HG02943 (cell line): ENCODE data around the gene PDE4DIP.
A peak's percentile ranks its signal among the peaks of the same experiment; 100 is the strongest.
"Not testable (repeated sequence)": the region's sequence is repeated elsewhere in the genome, so short reads cannot be mapped to it uniquely, and the experiment has no call there.

Source experiments
- ATAC-seq: cut with Tn5 transposase; IDR thresholded peaks from one replicate; pipeline ENCODE4 v1.9.1; 2021; ENCODE audit warnings: mild to moderate bottlenecking, low read depth, moderate library complexity; ENCODE audit not compliant: unreplicated experiment

Gene PDE4DIP

DNA sequence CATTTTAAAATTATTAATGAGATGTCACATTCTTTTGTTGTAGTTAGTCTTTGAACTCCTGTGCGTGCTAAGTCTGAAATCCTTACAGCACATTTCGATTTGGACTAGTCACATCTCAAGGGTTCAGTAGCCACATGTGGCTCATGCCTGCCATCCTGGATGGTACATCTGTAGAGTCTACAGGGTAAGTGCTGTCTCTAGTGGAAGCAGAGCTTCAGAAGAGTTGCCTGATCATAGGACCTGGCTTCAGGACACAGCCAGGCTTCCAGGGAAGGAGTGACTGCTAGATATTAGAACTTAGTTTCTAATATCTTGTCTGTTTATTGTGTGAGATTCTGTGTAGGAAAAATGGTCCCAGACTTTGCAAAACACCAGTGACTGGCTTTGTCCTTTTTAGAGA, 72.0 kb downstream of the PDE4DIP start:
- ATAC-seq: not testable (repeated sequence)

- ATAC-seq: not testable (repeated sequence)
Measured at GRCh38 chr1:148916695-148917348, 72.6 kb downstream of the PDE4DIP start.

DNA sequence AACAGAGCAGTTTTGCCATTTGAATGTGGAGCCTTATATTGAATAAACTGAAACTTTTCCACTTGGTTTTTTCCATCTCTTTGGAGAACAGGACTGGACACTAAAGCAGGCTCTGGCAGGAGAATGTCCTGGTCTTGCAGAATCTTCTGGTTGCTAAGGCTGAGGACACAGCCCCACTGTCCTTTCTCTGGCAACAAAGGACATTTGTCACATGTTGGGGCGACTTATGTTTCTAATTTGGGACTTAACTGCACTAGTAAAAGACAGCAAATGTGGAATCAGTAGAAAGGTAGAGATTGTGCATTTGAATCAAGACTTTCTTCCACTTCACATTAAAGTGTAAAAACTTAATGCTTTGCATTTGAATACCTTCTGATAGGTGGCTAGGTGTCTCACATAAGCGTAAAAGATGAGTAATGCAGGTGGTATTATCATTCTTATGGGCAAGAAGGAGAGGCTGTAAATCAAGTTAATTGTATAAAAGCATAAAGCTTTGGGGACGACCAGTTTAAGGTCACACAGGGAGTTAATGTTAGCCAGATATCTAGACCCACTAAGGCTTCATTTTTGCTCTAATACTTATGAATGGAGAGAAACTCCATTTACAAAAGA, 74.7 kb downstream of the PDE4DIP start:
- not testable (repeated sequence) for ATAC-seq

- not testable (repeated sequence) for ATAC-seq
Measured at GRCh38 chr1:148921047-148921446, 76.8 kb downstream of the PDE4DIP start.

DNA sequence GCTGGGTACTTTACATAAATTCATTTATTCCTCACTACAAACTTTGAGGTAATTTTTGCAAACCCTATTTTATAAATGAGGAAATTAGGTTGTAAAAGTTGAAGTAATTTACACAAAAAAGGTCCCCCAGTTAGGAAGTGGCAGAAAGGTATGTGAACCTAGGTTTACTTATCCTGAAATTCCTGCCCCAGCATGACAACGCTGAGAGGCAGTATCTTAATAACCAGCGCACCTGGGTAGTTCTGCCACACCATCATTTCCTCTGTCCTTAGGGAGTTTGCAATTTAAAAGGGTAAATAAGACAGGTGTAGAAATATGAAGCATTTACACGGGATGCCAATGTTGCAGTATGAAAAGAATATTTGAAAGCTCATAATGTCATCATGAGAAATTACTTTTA, 79.6 kb downstream of the PDE4DIP start:
- not testable (repeated sequence) for ATAC-seq

- not testable (repeated sequence) for ATAC-seq
Measured at GRCh38 chr1:148927645-148928044, 83.4 kb downstream of the PDE4DIP start.

GRCh38 chr1:148929253-148929652, 85.0 kb downstream of the PDE4DIP start:
- ATAC-seq: not testable (repeated sequence)

DNA sequence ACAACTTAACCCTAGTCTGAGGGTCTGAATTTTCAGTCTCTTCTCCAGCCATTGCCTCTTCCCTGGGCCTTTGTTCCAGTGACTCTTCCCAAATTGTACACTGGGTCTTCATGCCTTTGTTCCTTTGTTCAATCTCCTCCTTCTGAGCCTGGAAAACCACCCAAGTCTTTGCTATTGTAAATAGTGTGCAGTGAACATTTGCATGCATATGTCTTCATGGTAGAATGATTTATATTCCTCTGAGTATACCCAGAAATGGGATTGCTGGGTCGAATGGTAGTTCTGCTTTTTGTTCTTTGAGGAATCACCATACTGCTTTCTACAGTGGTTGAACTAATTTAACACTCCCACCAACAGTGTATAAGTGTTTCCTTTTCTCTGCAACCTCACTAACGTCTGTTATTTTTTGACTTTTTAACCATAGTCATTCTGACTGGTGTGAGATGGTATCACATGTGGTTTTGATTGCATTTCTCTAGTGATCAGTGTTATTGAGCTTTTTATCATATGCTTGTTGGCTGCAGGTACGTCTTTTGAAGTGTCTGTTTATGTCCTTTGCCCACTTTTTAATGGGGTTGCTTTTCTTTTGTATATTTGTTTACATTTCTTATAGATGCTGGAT, 91.3 kb downstream of the PDE4DIP start:
- not testable (repeated sequence) for ATAC-seq

DNA sequence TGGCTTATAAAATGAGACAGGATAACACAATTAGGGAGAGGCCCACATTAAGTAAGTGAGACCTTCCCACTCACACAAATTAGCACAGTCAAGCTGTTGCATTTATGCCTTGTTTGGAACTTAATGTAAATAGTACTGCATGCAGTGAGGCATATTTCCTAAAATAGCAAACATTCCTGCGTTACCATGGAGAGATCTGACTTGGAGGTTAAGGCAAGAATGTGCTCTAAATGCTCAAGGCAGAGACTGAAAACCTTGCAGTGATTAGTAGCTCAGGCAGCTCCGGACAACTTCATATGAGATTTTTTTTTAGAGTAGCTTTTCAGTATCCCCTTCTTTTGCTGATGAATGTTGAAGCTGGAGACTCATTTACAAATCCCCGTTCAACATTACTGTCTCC, 98.7 kb downstream of the PDE4DIP start:
- ATAC-seq: not testable (repeated sequence)

DNA sequence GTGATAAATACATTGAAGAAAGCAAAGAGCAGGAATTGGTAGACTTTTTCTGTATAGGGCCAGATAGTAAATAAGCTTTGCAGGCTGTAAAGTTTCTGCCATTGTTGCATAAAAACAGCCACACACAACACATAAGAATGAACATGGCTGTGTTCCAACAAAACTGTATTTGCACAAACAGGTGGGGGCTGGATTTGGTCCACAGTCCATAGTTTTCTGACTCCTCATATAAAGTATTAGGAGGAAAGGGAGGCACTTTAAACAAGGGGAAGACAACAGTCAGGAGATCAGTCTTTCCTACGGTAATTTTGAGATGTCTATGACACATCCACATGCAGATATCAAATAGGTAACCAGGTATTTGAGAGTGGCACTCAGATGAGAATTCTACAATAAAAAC, 100.9 kb downstream of the PDE4DIP start:
- ATAC-seq: not testable (repeated sequence)

GRCh38 chr1:148948768-148949167, 104.5 kb downstream of the PDE4DIP start:
- not testable (repeated sequence) for ATAC-seq

DNA sequence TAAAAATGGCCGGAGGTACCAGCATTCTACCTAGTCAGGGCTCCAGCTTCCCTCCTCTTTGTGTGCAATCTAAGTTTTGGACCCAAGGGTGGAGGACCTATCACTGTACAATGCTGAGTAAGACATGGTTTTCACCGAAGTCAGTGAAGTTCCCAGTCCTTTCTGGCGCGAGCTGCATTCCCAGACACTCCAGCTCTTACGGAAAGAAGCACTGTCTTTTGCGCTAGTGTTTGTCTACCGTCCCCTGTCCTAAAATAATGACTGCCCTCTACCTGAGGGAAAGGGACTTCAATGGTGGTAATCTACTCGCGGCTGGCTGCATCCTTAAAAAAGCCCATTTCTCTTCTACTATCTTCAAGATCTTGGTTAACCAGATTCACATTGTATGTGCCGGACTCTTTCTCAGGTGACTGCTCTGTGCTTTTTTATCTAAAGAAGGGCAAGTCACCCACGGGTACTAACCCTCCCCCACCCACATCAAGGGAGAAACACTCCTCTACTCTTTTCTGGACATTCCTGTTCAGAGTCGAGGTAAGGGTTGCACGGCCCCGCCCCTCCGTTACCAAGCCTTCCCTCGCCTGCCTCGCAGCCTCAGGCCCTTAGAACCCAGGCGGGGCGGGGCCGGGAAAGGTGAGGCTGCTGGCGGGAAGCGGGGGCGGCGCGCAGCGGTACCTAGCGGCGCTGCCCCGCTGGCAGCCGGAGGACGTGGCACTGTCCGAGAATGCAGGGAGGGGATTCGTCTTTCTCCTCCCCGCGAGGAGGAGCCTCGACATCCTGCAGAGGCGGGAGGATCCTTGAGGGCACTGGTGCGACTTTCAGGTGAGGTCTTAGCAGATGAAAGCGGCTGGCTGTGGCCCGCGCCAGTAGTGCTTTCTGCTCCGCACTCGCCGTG, 107.4 kb downstream of the PDE4DIP start:
- peak; percentile 61 for ATAC-seq

DNA sequence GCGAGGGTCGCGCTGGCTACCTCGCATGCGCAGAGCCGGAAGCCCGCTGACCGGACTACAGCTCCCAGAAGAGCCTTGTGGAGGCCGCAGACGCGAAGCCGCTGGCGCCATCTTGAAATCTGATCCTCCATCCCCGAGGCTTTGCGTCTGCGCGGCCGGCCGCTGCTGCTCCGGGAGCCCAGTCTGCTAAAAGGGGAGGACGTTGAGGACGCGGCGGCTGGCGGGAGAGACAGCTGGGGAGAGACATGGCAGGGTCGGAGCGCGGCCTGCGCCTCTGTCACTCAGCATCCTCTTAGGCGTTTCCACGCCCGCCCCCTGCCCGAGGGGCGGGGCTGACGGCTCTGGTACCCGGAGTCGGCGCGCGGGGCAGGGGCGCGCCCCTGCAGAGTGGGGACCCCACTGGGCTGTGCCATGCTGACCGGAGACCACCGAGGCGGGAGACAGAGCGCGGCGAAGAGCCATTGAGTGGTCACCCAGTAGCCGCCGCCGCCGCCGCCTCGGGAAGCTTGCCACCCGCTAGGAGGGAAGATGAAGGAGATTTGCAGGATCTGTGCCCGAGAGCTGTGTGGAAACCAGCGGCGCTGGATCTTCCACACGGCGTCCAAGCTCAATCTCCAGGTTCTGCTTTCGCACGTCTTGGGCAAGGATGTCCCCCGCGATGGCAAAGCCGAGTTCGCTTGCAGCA, 108.2 kb downstream of the PDE4DIP start:
- peak; percentile 78 for ATAC-seq

GRCh38 chr1:148952938-148953616, 108.8 kb downstream of the PDE4DIP start:
- ATAC-seq: peak; percentile 4

DNA sequence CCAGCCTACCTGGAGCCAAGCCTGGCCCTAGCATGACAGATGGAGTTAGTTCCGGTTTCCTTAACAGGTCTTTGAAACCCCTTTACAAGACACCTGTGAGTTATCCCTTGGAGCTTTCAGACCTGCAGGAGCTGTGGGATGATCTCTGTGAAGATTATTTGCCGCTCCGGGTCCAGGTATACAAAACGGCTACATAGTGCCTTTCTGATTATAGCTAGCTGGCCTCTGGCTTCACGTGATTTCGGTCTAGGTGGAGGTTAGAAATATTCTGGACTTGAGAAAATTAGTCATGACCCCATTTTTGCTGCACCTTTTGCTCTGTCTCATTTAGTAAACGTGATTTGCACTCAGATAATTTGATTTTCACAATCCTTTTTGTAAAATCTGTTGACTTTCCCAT, 109.5 kb downstream of the PDE4DIP start:
- ATAC-seq: not testable (repeated sequence)

DNA sequence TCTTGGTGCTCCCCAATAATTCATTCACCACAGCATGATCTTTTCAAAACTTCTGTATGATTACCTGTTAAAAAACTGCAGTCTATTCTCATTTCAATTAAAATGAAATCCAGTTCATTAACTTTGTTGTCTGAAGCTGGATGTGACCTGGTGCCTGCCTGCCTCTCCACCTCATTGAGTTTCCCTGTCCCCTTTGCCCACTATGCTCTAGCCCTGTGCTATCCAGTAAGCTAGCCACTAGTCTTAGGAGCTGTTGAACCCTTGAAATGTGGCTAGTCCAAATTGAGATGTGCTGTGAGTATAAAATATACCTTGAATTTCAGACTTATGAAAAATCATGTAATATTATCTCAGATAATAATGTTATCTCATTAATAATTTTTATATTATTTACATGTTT, 114.1 kb downstream of the PDE4DIP start:
- not testable (repeated sequence) for ATAC-seq

DNA sequence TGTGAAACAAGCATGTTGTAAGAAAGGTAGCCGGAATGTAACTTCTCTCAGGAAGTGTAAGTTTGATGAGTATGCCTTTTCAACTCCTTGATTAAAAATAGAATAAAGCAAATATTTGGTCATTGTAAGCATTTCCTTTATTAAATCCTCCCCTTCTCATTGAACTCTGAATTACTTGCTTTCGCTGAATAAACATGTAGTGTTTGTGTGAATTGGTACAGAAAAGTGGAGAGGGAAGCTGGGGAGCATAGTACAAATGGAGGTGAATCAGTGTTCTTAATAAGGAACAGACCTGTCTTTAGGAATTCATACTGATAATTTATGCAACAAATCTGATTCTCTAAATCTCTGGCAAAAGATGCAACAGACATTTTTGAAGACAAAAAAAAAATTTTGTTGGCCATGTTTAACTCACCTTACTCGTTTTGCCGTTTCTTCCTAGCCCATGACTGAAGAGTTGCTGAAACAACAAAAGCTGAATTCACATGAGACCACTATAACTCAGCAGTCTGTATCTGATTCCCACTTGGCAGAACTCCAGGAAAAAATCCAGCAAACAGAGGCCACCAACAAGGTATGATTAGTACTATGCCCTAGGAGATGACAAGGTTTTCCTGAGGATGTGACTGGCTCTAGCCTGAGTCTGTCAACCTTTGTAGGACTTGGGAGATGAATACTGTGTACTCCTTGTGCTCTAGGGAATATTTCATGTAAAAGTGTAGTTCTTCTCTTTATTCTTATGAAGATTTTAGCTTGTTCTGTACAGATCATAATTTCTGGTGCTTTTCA, 116.2 kb downstream of the PDE4DIP start:
- not testable (repeated sequence) for ATAC-seq

DNA sequence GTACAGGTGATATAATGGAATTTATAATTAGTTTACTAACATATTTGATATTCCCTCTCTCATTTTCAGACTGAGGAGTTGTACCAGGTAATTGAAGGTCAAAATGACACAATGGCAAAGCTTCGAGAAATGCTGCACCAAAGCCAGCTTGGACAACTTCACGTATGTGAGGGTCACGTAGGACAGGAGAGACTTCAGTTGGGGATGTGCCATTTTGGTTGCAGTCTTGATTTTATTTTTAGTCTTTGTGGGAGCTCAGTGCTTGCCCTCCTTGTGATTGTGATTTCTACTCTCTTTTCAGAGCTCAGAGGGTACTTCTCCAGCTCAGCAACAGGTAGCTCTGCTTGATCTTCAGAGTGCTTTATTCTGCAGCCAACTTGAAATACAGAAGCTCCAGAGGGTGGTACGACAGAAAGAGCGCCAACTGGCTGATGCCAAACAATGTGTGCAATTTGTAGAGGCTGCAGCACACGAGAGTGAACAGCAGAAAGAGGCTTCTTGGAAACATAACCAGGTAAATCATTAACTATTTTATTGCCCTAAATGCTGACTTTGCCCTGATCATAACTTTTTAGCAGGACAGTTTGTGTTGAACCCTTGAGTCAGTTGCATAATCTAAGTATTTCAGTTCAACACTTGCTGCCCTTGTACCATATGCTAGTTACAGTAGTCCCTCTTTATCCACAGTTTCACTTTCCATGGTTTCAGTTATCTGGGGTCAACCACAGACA, 118.1 kb downstream of the PDE4DIP start:
- ATAC-seq: not testable (repeated sequence)
